ENCODE measurements around the gene RTN4. TPM values are rescaled to one million over a fixed set of nuclear protein-coding genes. Genes with fewer than 3 reads are reported as not detected.

RTN4 gene
- total RNA-seq, 1 donor = 355 TPM

GRCh38 chr2:55012672-55013484, 37.4 kb downstream of the RTN4 start:
- H3K36me3 ChIP-seq (ENCODE audit: insufficient read depth, low read length) = no peaks in the 10 kb centered on the region
- H3K4me3 ChIP-seq (ENCODE audit: insufficient read depth, low read length) = no peak overlapping the region
- H3K9me3 ChIP-seq (ENCODE audit: low read depth, low read length) = no peaks in the 10 kb centered on the region
- H3K27ac ChIP-seq (ENCODE audit: low read depth, low read length) = peak overlapping the region; percentile 64
- H4K20me1 ChIP-seq (ENCODE audit: insufficient read depth, low read length) = peaks cover 66% of the 10 kb centered on the region
- no peaks in the 10 kb centered on the region for H3K27me3 ChIP-seq (ENCODE audit: insufficient read depth, low read length)
- H3K4me2 ChIP-seq (ENCODE audit: insufficient read depth, low read length) = peak overlapping the region; percentile 78
- peaks cover 100% of the 10 kb centered on the region for H3K79me2 ChIP-seq (ENCODE audit: insufficient read depth, low read length)
- no peak for TF ChIP-seq CTCF (IDR thresholded peaks at IDR 0.05; ENCODE audit: extremely low read depth, low read depth, low read length)
- H3K4me1 ChIP-seq (ENCODE audit: insufficient read depth, low read length) = peaks cover 65% of the 10 kb centered on the region
- DNase-seq (ENCODE audit: insufficient read length, low spot score, missing footprints) = no peak
- H2AFZ ChIP-seq (ENCODE audit: low read length) = no peak overlapping the region

GRCh38 chr2:55011831-55012671, 38.2 kb downstream of the RTN4 start:
- peak overlapping the region; percentile 64 for H3K27ac ChIP-seq (ENCODE audit: low read depth, low read length)
- H2AFZ ChIP-seq (ENCODE audit: low read length) = no peak overlapping the region
- H4K20me1 ChIP-seq (ENCODE audit: insufficient read depth, low read length) = peaks cover 65% of the 10 kb centered on the region
- no peaks in the 10 kb centered on the region for H3K27me3 ChIP-seq (ENCODE audit: insufficient read depth, low read length)
- H3K4me3 ChIP-seq (ENCODE audit: insufficient read depth, low read length) = no peak overlapping the region
- H3K4me2 ChIP-seq (ENCODE audit: insufficient read depth, low read length) = peak overlapping the region; percentile 78
- peaks cover 100% of the 10 kb centered on the region for H3K79me2 ChIP-seq (ENCODE audit: insufficient read depth, low read length)
- DNase-seq (ENCODE audit: insufficient read length, low spot score, missing footprints) = no peak
- TF ChIP-seq CTCF (IDR thresholded peaks at IDR 0.05; ENCODE audit: extremely low read depth, low read depth, low read length) = no peak
- H3K4me1 ChIP-seq (ENCODE audit: insufficient read depth, low read length) = peaks cover 69% of the 10 kb centered on the region
- H3K36me3 ChIP-seq (ENCODE audit: insufficient read depth, low read length) = no peaks in the 10 kb centered on the region
- no peaks in the 10 kb centered on the region for H3K9me3 ChIP-seq (ENCODE audit: low read depth, low read length)

GRCh38 chr2:55010915-55011314, 39.3 kb downstream of the RTN4 start:
- peaks cover 69% of the 10 kb centered on the region for H3K4me1 ChIP-seq (ENCODE audit: insufficient read depth, low read length)
- H3K4me2 ChIP-seq (ENCODE audit: insufficient read depth, low read length) = peak overlapping the region; percentile 78
- no peak overlapping the region for H3K4me3 ChIP-seq (ENCODE audit: insufficient read depth, low read length)
- H3K27me3 ChIP-seq (ENCODE audit: insufficient read depth, low read length) = no peaks in the 10 kb centered on the region
- no peak overlapping the region for H2AFZ ChIP-seq (ENCODE audit: low read length)
- peaks cover 100% of the 10 kb centered on the region for H3K79me2 ChIP-seq (ENCODE audit: insufficient read depth, low read length)
- TF ChIP-seq CTCF (IDR thresholded peaks at IDR 0.05; ENCODE audit: extremely low read depth, low read depth, low read length) = no peak
- DNase-seq (ENCODE audit: insufficient read length, low spot score, missing footprints) = no peak
- H4K20me1 ChIP-seq (ENCODE audit: insufficient read depth, low read length) = peaks cover 70% of the 10 kb centered on the region
- H3K27ac ChIP-seq (ENCODE audit: low read depth, low read length) = peak overlapping the region; percentile 64
- H3K36me3 ChIP-seq (ENCODE audit: insufficient read depth, low read length) = no peaks in the 10 kb centered on the region
- no peaks in the 10 kb centered on the region for H3K9me3 ChIP-seq (ENCODE audit: low read depth, low read length)

GRCh38 chr2:55010149-55010591, 40.1 kb downstream of the RTN4 start:
- Histone ChIP-seq H3K79me2 (ENCODE audit: insufficient read depth, low read length) (peaks cover 100% of the 10 kb centered on the region), H3K9me3 (ENCODE audit: low read depth, low read length) (no peaks in the 10 kb centered on the region), H3K4me2 (ENCODE audit: insufficient read depth, low read length) (peak overlapping the region; percentile 78), H2AFZ (ENCODE audit: low read length) (no peak overlapping the region), H3K27ac (ENCODE audit: low read depth, low read length) (peak overlapping the region; percentile 64), H4K20me1 (ENCODE audit: insufficient read depth, low read length) (peaks cover 73% of the 10 kb centered on the region), H3K36me3 (ENCODE audit: insufficient read depth, low read length) (no peaks in the 10 kb centered on the region), H3K27me3 (ENCODE audit: insufficient read depth, low read length) (no peaks in the 10 kb centered on the region), H3K4me1 (ENCODE audit: insufficient read depth, low read length) (peaks cover 69% of the 10 kb centered on the region), H3K4me3 (ENCODE audit: insufficient read depth, low read length) (peak overlapping the region; percentile 42)
- DNase-seq (ENCODE audit: insufficient read length, low spot score, missing footprints) = no peak
- no peak for TF ChIP-seq CTCF (IDR thresholded peaks at IDR 0.05; ENCODE audit: extremely low read depth, low read depth, low read length)

Measured in osteoblast (primary cell).